ENCODE measurements around the gene SND1. TPM values are rescaled to one million over a fixed set of nuclear protein-coding genes. Genes with fewer than 3 reads are reported as not detected.

SND1 gene
- total RNA-seq, 3 donors from 2014 or later, result 260 to 267 (median 267) TPM

GRCh38 chr7:128076796-128077271 is 424.8 kb downstream of the SND1 start:
- Mint-ChIP-seq H3K4me1 (ENCODE audit: low read depth) (no peaks in the 10 kb centered on the region), H3K4me3 (no peak overlapping the region), H3K9me3 (no peaks in the 10 kb centered on the region), H3K27me3 (ENCODE audit: low read depth) (no peaks in the 10 kb centered on the region), H3K36me3 (ENCODE audit: insufficient read depth) (peaks cover 6% of the 10 kb centered on the region)
- ATAC-seq, result no peak
- no peak for DNase-seq

- Mint-ChIP-seq H3K36me3 (ENCODE audit: insufficient read depth) (peaks cover 15% of the 10 kb centered on the region), H3K4me1 (ENCODE audit: low read depth) (no peaks in the 10 kb centered on the region), H3K9me3 (no peaks in the 10 kb centered on the region), H3K4me3 (no peak overlapping the region), H3K27me3 (ENCODE audit: low read depth) (no peaks in the 10 kb centered on the region)
- ATAC-seq, result no peak
- DNase-seq, result no peak
Measured at GRCh38 chr7:128078309-128078708, 426.3 kb downstream of the SND1 start.

DNA sequence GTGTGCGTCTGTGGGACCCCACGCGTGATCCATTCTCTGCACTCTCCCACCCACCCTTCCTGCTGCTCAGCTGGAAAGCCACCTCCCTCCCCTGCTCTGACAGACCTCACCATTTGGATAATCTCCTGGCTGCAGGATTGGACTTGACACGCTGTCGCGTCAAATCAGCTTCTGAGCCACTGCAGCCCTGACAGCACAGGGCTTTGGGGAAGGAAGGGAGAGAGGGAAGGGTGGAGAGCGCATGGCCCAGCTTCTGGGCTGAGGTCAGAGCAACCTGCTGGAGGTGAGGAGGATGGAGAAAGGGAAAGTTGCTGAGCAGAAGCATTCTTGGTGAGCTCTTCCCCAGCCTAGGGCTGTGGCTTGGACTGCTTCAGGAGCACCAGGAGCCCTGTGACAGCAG is 428.2 kb downstream of the SND1 start:
- H3K9me3 Mint-ChIP-seq, result no peaks in the 10 kb centered on the region
- H3K4me3 Mint-ChIP-seq, result no peak overlapping the region
- H3K4me1 Mint-ChIP-seq (ENCODE audit: low read depth), result no peaks in the 10 kb centered on the region
- peaks cover 18% of the 10 kb centered on the region for H3K36me3 Mint-ChIP-seq (ENCODE audit: insufficient read depth)
- ATAC-seq, result no peak
- no peaks in the 10 kb centered on the region for H3K27me3 Mint-ChIP-seq (ENCODE audit: low read depth)
- no peak for DNase-seq

DNA sequence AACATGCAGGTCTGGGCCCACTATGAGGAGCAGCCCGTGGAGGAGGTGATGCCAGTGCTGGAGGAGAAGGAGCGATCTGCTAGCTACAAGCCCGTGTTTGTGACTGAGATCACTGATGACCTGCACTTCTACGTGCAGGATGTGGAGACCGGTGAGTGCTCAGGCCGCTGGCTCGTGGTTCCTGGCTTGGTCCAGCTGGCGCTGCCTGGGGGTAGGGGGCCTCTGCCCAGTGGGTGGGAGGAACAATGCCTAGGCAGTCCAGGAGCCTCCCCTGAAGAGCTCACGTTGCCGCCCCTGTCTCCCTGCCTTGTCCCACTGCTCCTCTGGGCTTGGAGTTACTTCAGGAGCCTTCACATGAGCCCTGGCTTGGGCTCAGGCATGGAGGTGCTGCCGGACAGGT is 429.4 kb downstream of the SND1 start:
- H3K9me3 Mint-ChIP-seq, result no peaks in the 10 kb centered on the region
- ATAC-seq, result no peak

DNA sequence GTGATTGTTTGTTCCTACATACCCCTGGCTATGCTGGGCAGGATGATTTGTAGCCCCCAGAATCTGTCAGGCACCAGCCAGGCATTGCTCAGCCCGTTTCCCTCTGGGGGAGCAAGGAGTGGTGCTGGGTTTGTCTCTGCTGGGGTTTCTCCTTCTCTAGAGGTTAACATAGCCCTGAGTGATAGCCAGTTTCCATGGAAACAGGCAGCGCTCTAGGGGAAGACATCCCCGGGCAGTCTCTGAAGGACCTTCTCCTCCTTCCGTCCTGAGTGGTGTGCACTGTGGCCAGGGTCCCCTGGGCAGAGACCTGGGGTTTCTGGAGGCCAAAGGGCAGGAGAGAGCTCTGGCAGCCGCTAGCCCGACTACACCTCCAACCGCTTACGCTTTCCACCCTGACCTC is 429.8 kb downstream of the SND1 start:
- ATAC-seq, result no peak
- no peaks in the 10 kb centered on the region for H3K9me3 Mint-ChIP-seq

More for the DNA sequence above, 429.4 kb downstream of the SND1 start:
- Mint-ChIP-seq H3K36me3 (ENCODE audit: insufficient read depth) (peaks cover 24% of the 10 kb centered on the region), H3K4me1 (ENCODE audit: low read depth) (no peaks in the 10 kb centered on the region), H3K4me3 (no peak overlapping the region), H3K27me3 (ENCODE audit: low read depth) (no peaks in the 10 kb centered on the region)
- no peak for DNase-seq

DNA sequence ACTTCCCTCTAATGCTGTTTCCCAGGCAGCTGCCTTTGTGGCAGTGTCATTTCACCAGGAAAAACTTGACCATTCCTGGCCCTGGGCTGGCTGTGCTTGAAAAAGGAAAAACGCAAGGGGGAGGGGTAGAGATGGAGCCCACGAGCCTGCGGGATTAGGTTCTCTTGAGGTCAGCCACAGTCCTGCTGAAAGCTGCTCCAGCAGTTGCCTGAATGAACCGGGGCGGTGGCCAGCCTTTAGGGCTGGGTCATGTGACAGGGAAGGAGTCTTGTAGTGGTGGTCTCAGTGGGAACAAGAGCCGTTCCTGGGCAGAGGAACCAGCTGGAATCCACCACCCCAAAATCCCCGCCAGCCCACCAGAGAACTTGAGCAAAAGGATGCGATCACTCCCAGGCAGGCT is 430.4 kb downstream of the SND1 start:
- DNase-seq, result no peak
- Mint-ChIP-seq H3K4me1 (ENCODE audit: low read depth) (no peaks in the 10 kb centered on the region), H3K27me3 (ENCODE audit: low read depth) (no peaks in the 10 kb centered on the region), H3K36me3 (ENCODE audit: insufficient read depth) (peaks cover 33% of the 10 kb centered on the region), H3K4me3 (no peak overlapping the region), H3K9me3 (no peaks in the 10 kb centered on the region)
- no peak for ATAC-seq

More for the DNA sequence above, 429.8 kb downstream of the SND1 start:
- peaks cover 27% of the 10 kb centered on the region for H3K36me3 Mint-ChIP-seq (ENCODE audit: insufficient read depth)
- no peak for DNase-seq
- no peak overlapping the region for H3K4me3 Mint-ChIP-seq
- H3K4me1 Mint-ChIP-seq (ENCODE audit: low read depth), result no peaks in the 10 kb centered on the region
- no peaks in the 10 kb centered on the region for H3K27me3 Mint-ChIP-seq (ENCODE audit: low read depth)

GRCh38 chr7:128084896-128085608 is 433.1 kb downstream of the SND1 start:
- Mint-ChIP-seq H3K27me3 (ENCODE audit: low read depth) (no peaks in the 10 kb centered on the region), H3K4me3 (no peak overlapping the region), H3K36me3 (ENCODE audit: insufficient read depth) (peaks cover 43% of the 10 kb centered on the region), H3K9me3 (no peaks in the 10 kb centered on the region), H3K4me1 (ENCODE audit: low read depth) (no peaks in the 10 kb centered on the region)
- no peak for DNase-seq
- no peak for ATAC-seq

- Mint-ChIP-seq H3K4me3 (no peak overlapping the region), H3K9me3 (no peaks in the 10 kb centered on the region), H3K27me3 (ENCODE audit: low read depth) (no peaks in the 10 kb centered on the region), H3K4me1 (ENCODE audit: low read depth) (no peaks in the 10 kb centered on the region), H3K36me3 (ENCODE audit: insufficient read depth) (peaks cover 51% of the 10 kb centered on the region)
- no peak for DNase-seq
- no peak for ATAC-seq
Measured at GRCh38 chr7:128090492-128090891, 438.5 kb downstream of the SND1 start.

DNA sequence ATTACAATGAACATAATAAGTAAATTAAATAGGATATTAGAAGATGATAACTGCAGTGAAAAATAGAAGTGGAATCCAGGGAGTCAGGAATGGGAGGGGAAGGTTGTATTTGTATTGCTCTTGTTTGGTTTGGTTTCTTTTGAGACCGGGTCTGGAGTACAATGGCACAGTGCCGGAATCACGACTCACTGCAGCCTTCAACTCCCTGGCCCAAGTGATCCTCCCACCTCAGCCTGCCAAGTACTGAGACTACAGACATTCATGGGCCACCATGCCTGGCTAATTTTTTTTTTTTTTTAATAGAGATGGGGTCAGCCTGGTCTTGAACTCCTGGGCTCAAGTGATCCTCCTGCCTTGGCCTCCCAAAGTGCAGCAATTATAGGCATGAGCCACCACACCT is 439.1 kb downstream of the SND1 start:
- peaks cover 52% of the 10 kb centered on the region for H3K36me3 Mint-ChIP-seq (ENCODE audit: insufficient read depth)
- no peaks in the 10 kb centered on the region for H3K9me3 Mint-ChIP-seq
- ATAC-seq (no peak), DNase-seq (no peak)
- H3K27me3 Mint-ChIP-seq (ENCODE audit: low read depth), result no peaks in the 10 kb centered on the region
- no peaks in the 10 kb centered on the region for H3K4me1 Mint-ChIP-seq (ENCODE audit: low read depth)
- no peak overlapping the region for H3K4me3 Mint-ChIP-seq

DNA sequence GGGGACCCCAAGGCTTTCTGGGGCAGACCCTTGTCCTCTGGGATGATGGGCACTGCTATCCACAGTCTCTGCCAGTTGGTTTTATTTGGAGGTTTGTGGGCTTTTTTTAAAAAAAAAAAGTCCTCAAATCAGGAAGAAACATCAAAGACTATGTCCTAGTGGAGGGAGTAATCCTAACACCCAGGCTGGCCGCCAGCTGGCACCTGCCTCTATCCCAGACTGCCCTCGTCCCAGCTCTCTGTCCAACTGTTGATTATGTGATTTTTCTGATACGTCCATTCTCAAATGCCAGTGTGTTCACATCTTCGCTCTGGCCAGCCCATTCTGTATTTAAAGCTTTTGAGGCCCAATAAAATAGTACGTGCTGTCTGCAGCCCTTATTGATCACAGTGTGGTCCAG is 440.2 kb downstream of the SND1 start:
- H3K4me1 Mint-ChIP-seq (ENCODE audit: low read depth), result no peaks in the 10 kb centered on the region
- no peak overlapping the region for H3K4me3 Mint-ChIP-seq
- no peaks in the 10 kb centered on the region for H3K9me3 Mint-ChIP-seq
- H3K36me3 Mint-ChIP-seq (ENCODE audit: insufficient read depth), result peaks cover 49% of the 10 kb centered on the region
- ATAC-seq (no peak), DNase-seq (no peak)
- H3K27me3 Mint-ChIP-seq (ENCODE audit: low read depth), result no peaks in the 10 kb centered on the region

- Mint-ChIP-seq H3K27me3 (ENCODE audit: low read depth) (no peaks in the 10 kb centered on the region), H3K9me3 (no peaks in the 10 kb centered on the region), H3K4me1 (ENCODE audit: low read depth) (no peaks in the 10 kb centered on the region), H3K4me3 (no peak overlapping the region), H3K36me3 (ENCODE audit: insufficient read depth) (peaks cover 44% of the 10 kb centered on the region)
- ATAC-seq (no peak), DNase-seq (no peak)
Measured at GRCh38 chr7:128093614-128094570, 441.9 kb downstream of the SND1 start.

- no peak for ATAC-seq
- Mint-ChIP-seq H3K4me3 (no peak overlapping the region), H3K36me3 (ENCODE audit: insufficient read depth) (peaks cover 40% of the 10 kb centered on the region), H3K4me1 (ENCODE audit: low read depth) (peaks cover 1% of the 10 kb centered on the region), H3K27me3 (ENCODE audit: low read depth) (no peaks in the 10 kb centered on the region), H3K9me3 (no peaks in the 10 kb centered on the region)
- no peak for DNase-seq
Measured at GRCh38 chr7:128094686-128095085, 442.7 kb downstream of the SND1 start.

- no peak for ATAC-seq
- H3K36me3 Mint-ChIP-seq (ENCODE audit: insufficient read depth), result peaks cover 21% of the 10 kb centered on the region
- DNase-seq, result no peak
- H3K27me3 Mint-ChIP-seq (ENCODE audit: low read depth), result no peaks in the 10 kb centered on the region
- peaks cover 5% of the 10 kb centered on the region for H3K4me1 Mint-ChIP-seq (ENCODE audit: low read depth)
- no peak overlapping the region for H3K4me3 Mint-ChIP-seq
- H3K9me3 Mint-ChIP-seq, result no peaks in the 10 kb centered on the region
Measured at GRCh38 chr7:128097211-128097731, 445.3 kb downstream of the SND1 start.

- no peaks in the 10 kb centered on the region for H3K9me3 Mint-ChIP-seq
- H3K4me1 Mint-ChIP-seq (ENCODE audit: low read depth), result peaks cover 14% of the 10 kb centered on the region
- DNase-seq, result no peak
- no peak overlapping the region for H3K4me3 Mint-ChIP-seq
- no peaks in the 10 kb centered on the region for H3K27me3 Mint-ChIP-seq (ENCODE audit: low read depth)
- H3K36me3 Mint-ChIP-seq (ENCODE audit: insufficient read depth), result peaks cover 17% of the 10 kb centered on the region
- ATAC-seq, result no peak
Measured at GRCh38 chr7:128098629-128099028, 446.6 kb downstream of the SND1 start.
